OCI-LY1 (cell line): Measurements from ENCODE around the gene HSPA4.
A peak's percentile ranks its signal among the peaks of the same experiment; 100 is the strongest.
"Not testable (repeated sequence)": the region's sequence is repeated elsewhere in the genome, so short reads cannot be mapped to it uniquely, and the experiment has no call there.

Experiments
- H2AFZ ChIP-seq: fragments of 200-600 bp; sonication (generic), shearing (Covaris generic); 2 replicates; pipeline ENCODE4 v1.6.0; 2014; ENCODE audit warnings: antibody characterized with exemption, mild to moderate bottlenecking, low read length
- H3F3A ChIP-seq: fragments of 200-600 bp; sonication (generic), shearing (Covaris generic); 2 replicates; pipeline ENCODE4 v1.6.0; 2014; ENCODE audit warnings: mild to moderate bottlenecking, antibody characterized with exemption, low read length, moderate library complexity; ENCODE audit not compliant: insufficient read depth
- H3K27ac ChIP-seq: fragments of 200-600 bp; sonication (generic); 2 replicates; pipeline ENCODE4 v1.5.1; 2014; ENCODE audit warnings: low read length, mixed run types, mild to moderate bottlenecking, low read depth; ENCODE audit not compliant: poor library complexity, severe bottlenecking
- H3K27me3 ChIP-seq: fragments of 200-600 bp; sonication (generic); 2 replicates; pipeline ENCODE4 v1.6.0; 2014; ENCODE audit warnings: antibody characterized with exemption, mild to moderate bottlenecking, low read length, moderate library complexity; ENCODE audit not compliant: insufficient read depth
- H3K36me3 ChIP-seq: fragments of 200-600 bp; sonication (generic); 2 replicates; pipeline ENCODE4 v1.6.1; 2014; ENCODE audit warnings: mild to moderate bottlenecking, antibody characterized with exemption, low read length, moderate library complexity, mixed read lengths; ENCODE audit not compliant: insufficient read depth
- H3K4me1 ChIP-seq: fragments of 200-600 bp; sonication (generic); 2 replicates; pipeline ENCODE4 v1.5.1; 2014; ENCODE audit warnings: mild to moderate bottlenecking, low read length, moderate library complexity; ENCODE audit not compliant: insufficient read depth, severe bottlenecking
- H3K4me2 ChIP-seq: fragments of 200-600 bp; sonication (generic), shearing (Covaris generic); 2 replicates; pipeline ENCODE4 v1.6.1; 2014; ENCODE audit warnings: low read length
- H3K4me3 ChIP-seq: fragments of 200-600 bp; sonication (generic); 2 replicates; pipeline ENCODE4 v1.5.1; 2014; ENCODE audit warnings: low read length, low read depth, mild to moderate bottlenecking, mixed read lengths; ENCODE audit not compliant: poor library complexity, severe bottlenecking
- H3K79me2 ChIP-seq: fragments of 200-600 bp; shearing (Covaris generic); 2 replicates; pipeline ENCODE4 v1.6.1; 2016; ENCODE audit warnings: mixed run types, low read length, mixed read lengths; ENCODE audit not compliant: insufficient read depth
- H3K9ac ChIP-seq: fragments of 200-600 bp; sonication (generic), shearing (Covaris generic); 2 replicates; pipeline ENCODE4 v1.6.1; 2014; ENCODE audit warnings: mild to moderate bottlenecking, low read length, mixed read lengths
- H3K9me2 ChIP-seq: fragments of 200-600 bp; sonication (generic), shearing (Covaris generic); 2 replicates; pipeline ENCODE4 v1.6.1; 2014; ENCODE audit warnings: low read depth, mild to moderate bottlenecking, low read length, mixed read lengths
- H3K9me3 ChIP-seq: fragments of 200-600 bp; shearing (Covaris generic); 2 replicates; pipeline ENCODE4 v1.6.1; 2014; ENCODE audit warnings: low read length, mixed read lengths
- H4K20me1 ChIP-seq: fragments of 200-600 bp; sonication (generic), shearing (Covaris generic); 2 replicates; pipeline ENCODE4 v1.6.0; 2016; ENCODE audit warnings: mild to moderate bottlenecking, low read length; ENCODE audit not compliant: insufficient read depth
- EZH2 ChIP-seq: fragments of 200-600 bp; sonication (generic), shearing (Covaris generic); IDR thresholded peaks from 2 replicates; pipeline ENCODE4 v1.8.0; 2017; ENCODE audit warnings: borderline replicate concordance, mixed run types, mild to moderate bottlenecking, antibody characterized with exemption, low read length, moderate library complexity, mixed read lengths
- TF ChIP-seq, protein P1 (sequence below): fragments of 200-600 bp; sonication (generic), shearing (Covaris generic); IDR thresholded peaks from 2 replicates; pipeline ENCODE4 v1.5.1; 2017; ENCODE audit warnings: mild to moderate bottlenecking, antibody characterized with exemption, low read length, moderate library complexity, mixed read lengths

Gene HSPA4

DNA sequence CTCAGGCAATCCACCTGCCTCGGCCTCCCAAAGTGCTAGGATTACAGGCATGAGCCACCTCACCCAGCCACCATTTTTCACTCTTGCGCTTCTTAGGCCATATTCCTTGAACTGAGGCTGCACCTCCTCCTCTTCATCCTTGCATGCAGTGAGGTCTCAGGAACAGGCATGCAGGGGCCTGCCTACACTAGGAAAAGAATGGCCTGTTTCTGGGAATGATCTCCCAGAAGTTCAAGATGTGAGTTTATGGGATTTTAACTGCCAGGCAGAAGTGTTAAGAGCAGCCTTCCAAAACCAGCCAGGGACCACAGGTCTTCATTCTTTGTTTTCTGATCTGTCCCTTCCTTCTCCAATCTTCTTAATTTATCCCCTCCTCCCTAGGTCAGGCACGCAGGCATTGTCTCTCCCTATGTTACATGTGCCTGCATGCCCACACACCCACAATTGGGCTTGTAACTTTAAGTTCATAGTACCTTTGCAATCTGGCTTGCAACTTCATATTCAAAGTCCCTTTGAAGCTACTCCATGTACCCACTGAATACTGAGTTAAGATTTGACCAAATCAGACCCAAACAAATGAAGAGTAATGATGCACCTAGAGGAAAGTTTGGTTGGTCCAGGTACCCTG, 10.5 kb upstream of the HSPA4 start:
- no peaks in the 10 kb centered on the region for H3F3A ChIP-seq
- no peaks in the 10 kb centered on the region for H3K36me3 ChIP-seq
- no peaks in the 10 kb centered on the region for H4K20me1 ChIP-seq
- H3K9me3 ChIP-seq = no peaks in the 10 kb centered on the region
- TF ChIP-seq, protein P1, sequence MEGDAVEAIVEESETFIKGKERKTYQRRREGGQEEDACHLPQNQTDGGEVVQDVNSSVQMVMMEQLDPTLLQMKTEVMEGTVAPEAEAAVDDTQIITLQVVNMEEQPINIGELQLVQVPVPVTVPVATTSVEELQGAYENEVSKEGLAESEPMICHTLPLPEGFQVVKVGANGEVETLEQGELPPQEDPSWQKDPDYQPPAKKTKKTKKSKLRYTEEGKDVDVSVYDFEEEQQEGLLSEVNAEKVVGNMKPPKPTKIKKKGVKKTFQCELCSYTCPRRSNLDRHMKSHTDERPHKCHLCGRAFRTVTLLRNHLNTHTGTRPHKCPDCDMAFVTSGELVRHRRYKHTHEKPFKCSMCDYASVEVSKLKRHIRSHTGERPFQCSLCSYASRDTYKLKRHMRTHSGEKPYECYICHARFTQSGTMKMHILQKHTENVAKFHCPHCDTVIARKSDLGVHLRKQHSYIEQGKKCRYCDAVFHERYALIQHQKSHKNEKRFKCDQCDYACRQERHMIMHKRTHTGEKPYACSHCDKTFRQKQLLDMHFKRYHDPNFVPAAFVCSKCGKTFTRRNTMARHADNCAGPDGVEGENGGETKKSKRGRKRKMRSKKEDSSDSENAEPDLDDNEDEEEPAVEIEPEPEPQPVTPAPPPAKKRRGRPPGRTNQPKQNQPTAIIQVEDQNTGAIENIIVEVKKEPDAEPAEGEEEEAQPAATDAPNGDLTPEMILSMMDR = no peak
- no peak for TF ChIP-seq EZH2
- H3K27ac ChIP-seq = peak overlapping the region; percentile 15
- H3K9me2 ChIP-seq = no peaks in the 10 kb centered on the region
- no peak overlapping the region for H3K9ac ChIP-seq
- peaks cover 23% of the 10 kb centered on the region for H3K4me1 ChIP-seq
- no peak overlapping the region for H2AFZ ChIP-seq
- H3K27me3 ChIP-seq = no peaks in the 10 kb centered on the region
- no peak overlapping the region for H3K4me2 ChIP-seq
- H3K79me2 ChIP-seq = no peaks in the 10 kb centered on the region
- H3K4me3 ChIP-seq = no peak overlapping the region

DNA sequence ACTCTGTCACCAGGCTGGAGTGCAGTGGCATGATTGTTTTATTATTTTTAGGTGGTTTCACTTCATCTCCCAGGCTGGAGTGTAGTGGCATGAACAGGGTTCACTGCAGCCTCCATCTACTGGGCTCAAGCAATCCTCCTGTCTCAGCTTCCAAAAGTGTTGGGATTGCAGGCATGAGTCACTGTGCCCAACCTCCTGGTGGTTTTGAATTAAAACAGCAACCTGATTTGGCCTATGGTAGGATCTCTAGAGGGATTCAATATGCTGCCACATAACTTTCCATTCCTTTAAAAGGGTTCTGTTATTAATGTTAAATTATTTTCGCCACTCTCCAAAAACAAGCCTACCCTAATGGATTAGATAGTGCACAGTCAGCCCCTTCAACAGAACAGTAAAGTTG, 9.9 kb upstream of the HSPA4 start:
- H3K27me3 ChIP-seq = no peaks in the 10 kb centered on the region
- H3K4me2 ChIP-seq = no peak overlapping the region
- no peaks in the 10 kb centered on the region for H3K9me3 ChIP-seq
- H3K9ac ChIP-seq = no peak overlapping the region
- no peaks in the 10 kb centered on the region for H3K36me3 ChIP-seq
- no peaks in the 10 kb centered on the region for H3K9me2 ChIP-seq
- H3K27ac ChIP-seq = no peak overlapping the region
- H2AFZ ChIP-seq = no peak overlapping the region
- H4K20me1 ChIP-seq = no peaks in the 10 kb centered on the region
- no peak for TF ChIP-seq EZH2
- TF ChIP-seq, protein P1 = no peak
- H3F3A ChIP-seq = no peaks in the 10 kb centered on the region
- peaks cover 29% of the 10 kb centered on the region for H3K4me1 ChIP-seq
- H3K4me3 ChIP-seq = no peak overlapping the region
- H3K79me2 ChIP-seq = no peaks in the 10 kb centered on the region

DNA sequence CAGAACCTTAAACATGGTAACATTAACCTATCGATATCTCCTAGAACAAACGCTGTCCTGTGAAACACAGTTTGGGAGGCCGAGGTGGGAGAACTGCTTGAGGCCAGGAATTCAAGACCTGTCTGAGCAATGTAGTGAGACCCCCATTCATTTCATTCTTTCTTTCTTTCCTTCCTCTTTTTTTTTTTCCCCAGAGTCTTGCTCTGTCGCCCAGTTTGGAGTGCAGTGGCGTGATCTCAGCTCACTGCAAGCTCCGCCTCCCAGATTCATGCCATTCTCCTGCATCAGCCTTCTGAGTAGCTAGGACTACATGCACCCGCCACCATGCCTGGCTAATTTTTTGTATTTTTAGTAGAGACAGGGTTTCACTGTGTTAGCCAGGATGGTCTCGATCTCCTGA, 5.3 kb upstream of the HSPA4 start:
- Histone ChIP-seq H3K27ac (peak overlapping the region; percentile 61), H3K4me1 (peaks cover 45% of the 10 kb centered on the region)
- H2AFZ ChIP-seq, H3K27me3 ChIP-seq, H3K36me3 ChIP-seq, H3K9ac ChIP-seq, H3K9me3 ChIP-seq, H3K79me2 ChIP-seq, H3K9me2 ChIP-seq, H3K4me2 ChIP-seq, H4K20me1 ChIP-seq, H3F3A ChIP-seq, H3K4me3 ChIP-seq: not testable (repeated sequence)

DNA sequence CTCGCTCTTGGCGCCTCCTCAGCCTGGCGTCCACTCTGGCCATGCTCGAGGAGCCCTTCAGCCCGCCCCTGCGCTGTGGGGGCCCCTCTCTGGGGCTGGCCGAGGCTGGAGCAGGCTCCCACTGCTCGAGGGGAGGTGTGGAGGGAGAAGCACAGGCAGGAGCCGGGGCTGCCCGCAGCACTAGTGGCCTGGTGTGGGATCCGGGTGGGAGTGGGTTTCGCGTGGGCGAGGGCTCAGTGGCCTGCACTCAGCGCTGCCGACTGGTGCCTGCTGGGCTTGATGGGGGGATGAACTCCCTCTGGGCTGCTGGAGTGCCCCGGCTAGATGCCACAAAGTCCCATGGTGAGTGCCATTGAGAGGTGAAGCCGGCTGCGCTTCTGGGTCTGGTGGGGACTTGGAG, 4.4 kb upstream of the HSPA4 start:
- Histone ChIP-seq H3K36me3 (peaks cover 9% of the 10 kb centered on the region; the same call in 1 of the 2 replicates), H3K79me2 (peaks cover 9% of the 10 kb centered on the region), H4K20me1 (no peaks in the 10 kb centered on the region), H3K27me3 (no peaks in the 10 kb centered on the region), H2AFZ (no peak overlapping the region), H3K9me3 (no peaks in the 10 kb centered on the region), H3K27ac (peak overlapping the region; percentile 61), H3K4me2 (no peak overlapping the region), H3K9me2 (no peaks in the 10 kb centered on the region), H3K4me1 (peaks cover 41% of the 10 kb centered on the region), H3K9ac (no peak overlapping the region), H3K4me3 (no peak overlapping the region), H3F3A (0 out of 2 replicates have a peak, but pooled peaks cover 5% of the 10 kb centered on the region)
- no peak for TF ChIP-seq EZH2
- TF ChIP-seq, protein P1 = no peak
